AG08395 (cell line): Measurements from ENCODE around the gene PGA5.
"Not testable (repeated sequence)": the region's sequence is repeated elsewhere in the genome, so short reads cannot be mapped to it uniquely, and the experiment has no call there.

Source experiments
- DNase-seq: peaks from one replicate; pipeline ENCODE4 v3.0.0; 2012; ENCODE audit warnings: mixed read lengths, low spot score

Gene PGA5

DNA sequence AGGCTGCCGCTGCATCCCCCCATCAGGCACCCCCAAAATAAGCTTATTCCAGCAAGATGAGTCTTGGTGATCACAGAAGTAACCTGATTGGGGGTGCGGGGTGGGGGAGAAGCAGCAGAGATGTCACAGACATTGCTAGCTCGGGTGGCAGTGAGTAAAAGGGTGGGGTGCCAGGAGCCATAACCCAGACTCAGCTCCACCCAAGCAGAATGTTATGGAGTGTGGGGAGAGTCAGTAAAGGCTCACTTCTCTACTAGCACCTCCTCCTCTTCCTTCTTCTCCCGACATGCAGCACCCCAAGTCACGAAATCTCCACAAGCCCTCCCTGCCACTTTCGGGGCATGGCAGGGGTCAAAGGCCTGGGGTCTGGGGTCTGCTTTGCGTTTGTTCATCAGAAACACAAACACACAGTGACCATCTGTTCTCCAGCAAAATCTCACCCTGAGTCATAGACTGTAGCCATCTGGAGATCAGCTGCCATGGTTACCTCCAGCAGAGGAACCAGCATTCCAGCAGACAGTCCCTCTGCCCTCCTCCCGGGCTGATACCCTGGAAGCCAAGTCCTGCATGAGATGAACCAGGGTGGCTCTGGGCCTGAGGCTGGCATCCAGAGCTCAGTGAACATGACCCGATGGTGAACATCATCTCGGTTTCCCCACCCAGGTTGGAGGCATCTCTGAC lies 14.4 kb upstream of the PGA5 start:
- DNase-seq: not testable (repeated sequence)

DNA sequence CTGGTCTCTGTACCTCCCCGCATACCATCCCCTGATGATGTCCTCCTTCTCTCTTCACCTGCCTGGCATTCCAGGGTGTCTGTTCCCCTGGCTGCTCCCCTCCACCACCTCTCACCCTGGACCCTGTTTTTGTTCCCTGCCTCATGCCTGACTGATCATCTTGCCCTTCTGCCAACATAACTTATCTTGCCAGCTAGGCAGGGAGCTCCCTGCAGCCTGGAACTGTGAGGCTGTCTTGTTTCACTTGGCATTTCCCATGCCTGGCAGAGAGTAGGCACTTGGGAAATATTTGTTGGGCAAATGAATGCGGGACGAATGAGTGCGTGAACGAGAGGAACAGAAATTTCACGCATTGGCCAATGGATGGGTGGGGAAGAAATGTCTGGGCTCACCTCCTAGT lies 11.5 kb upstream of the PGA5 start:
- not testable (repeated sequence) for DNase-seq

DNA sequence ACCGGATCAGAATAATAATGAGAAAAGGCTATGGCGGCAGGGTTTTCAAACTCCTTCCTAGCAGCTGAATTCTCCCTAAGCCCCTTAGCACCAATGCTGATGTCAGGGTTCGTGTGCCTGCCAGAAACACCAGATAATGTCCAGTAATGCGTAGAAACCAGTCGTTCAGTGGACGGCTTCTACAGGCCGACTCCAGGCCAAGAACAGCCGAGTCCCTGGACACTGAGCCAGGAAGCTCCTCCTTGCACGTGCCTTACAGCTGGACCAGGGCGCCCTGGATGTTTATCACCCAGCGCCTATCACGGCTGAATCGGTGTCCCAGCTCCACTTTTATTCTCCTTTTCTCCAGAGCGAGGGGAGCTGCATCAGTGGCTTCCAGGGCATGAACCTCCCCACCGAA lies 9.9 kb upstream of the PGA5 start:
- DNase-seq: not testable (repeated sequence)

DNA sequence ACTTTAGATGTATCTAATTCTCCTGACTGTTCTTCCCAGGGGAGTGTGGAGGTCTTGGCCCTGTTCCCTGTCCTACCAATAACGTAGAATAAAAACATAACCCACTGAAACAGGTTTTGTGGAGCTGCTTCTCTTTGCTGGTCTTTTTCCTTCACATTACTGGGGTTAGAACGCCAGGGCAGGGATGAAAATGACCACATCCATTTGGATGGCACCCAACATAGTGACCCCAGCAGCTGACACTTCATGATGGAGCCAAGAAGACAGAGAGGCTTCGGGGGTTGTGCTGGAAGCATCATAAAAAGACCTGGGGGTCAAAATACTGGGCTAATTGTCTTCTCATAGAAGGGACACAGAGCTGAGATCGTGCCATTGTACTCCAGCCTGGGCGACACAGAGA lies 9.4 kb upstream of the PGA5 start:
- not testable (repeated sequence) for DNase-seq

DNA sequence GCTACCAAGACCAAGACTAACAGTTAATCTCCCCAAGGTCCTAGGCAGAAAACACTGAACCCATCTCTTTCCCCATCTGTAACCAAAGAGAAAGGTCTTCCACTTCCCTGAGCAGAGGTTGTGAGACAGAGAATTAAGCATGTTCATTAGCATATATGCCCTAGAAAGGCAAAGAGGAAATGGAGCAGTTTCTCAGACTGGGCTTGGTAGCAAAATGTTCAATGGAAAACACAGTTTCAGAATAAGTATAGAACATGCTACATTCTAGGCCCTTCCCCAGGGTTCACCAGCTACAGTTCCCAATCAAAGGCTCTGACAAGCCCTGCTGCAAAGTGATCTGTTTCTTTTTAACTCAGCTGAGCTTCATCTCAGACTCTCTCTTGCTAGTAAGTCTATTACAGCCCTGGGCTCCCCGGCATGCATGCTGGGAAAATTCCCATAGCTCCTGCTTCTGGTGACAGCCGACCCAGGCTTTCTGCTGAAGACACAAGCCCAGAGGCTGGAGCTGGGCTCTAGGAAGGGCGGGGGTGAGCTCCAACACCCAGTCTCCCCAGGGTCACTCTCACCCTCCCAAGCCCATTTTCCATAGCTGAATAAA lies 8.3 kb upstream of the PGA5 start:
- DNase-seq: not testable (repeated sequence)

DNA sequence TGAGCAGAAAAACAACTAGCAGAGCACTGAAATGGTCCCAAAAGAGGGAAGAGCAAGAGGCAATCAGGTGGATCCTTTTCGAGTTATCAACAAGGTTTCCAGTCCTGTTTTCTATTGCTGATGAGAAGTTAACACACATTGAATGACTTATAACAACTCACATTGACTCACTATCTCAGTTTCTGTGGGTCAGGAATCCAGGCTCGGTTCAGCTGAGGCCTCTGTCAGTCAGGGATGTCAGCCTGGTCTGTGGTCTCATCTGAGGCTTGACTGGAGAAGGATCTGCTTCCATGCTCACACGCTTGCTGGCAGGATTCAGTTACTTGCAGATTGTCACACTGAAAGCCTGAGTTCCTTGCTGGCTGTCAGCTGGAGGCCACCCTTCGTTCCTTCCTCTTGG lies 3.8 kb upstream of the PGA5 start:
- not testable (repeated sequence) for DNase-seq

DNA sequence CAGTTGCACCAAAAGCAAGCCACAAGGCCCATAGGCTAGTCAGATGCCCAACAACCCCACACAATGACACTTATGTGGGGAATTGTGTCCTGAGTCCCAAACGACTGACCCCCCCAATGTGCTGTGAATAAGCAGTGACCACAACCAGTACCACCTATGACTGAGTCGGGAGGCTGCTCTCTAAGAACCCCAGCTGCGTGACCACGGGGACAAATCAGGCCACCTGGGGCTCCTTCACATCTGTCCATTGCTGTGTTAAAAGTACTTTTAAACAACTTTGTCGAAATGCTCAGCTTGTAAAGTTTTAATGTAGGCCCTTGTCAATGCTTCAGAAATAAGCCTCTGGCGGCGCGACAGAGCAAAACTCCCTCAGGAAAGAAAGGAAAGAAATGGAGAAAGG lies 687 bp upstream of the PGA5 start:
- DNase-seq: not testable (repeated sequence)

DNA sequence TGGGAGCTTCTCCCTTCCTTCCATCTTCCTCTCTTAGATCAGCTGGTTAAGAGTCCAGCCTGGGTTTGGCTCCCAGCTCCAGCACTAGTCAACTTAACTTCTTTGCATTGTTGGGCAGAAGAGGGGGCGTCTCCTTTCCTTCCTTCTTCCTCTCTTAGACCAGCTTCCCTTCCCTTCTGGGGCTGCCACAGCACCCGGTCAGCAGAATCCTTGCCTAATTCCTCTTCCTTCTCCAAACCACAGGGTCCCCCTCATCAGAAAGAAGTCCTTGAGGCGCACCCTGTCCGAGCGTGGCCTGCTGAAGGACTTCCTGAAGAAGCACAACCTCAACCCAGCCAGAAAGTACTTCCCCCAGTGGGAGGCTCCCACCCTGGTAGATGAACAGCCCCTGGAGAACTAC lies 551 bp downstream of the PGA5 start:
- DNase-seq: not testable (repeated sequence)

DNA sequence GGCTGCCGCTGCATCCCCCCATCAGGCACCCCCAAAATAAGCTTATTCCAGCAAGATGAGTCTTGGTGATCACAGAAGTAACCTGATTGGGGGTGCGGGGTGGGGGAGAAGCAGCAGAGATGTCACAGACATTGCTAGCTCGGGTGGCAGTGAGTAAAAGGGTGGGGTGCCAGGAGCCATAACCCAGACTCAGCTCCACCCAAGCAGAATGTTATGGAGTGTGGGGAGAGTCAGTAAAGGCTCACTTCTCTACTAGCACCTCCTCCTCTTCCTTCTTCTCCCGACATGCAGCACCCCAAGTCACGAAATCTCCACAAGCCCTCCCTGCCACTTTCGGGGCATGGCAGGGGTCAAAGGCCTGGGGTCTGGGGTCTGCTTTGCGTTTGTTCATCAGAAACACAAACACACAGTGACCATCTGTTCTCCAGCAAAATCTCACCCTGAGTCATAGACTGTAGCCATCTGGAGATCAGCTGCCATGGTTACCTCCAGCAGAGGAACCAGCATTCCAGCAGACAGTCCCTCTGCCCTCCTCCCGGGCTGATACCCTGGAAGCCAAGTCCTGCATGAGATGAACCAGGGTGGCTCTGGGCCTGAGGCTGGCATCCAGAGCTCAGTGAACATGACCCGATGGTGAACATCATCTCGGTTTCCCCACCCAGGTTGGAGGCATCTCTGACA lies 4.4 kb downstream of the PGA5 start:
- not testable (repeated sequence) for DNase-seq

DNA sequence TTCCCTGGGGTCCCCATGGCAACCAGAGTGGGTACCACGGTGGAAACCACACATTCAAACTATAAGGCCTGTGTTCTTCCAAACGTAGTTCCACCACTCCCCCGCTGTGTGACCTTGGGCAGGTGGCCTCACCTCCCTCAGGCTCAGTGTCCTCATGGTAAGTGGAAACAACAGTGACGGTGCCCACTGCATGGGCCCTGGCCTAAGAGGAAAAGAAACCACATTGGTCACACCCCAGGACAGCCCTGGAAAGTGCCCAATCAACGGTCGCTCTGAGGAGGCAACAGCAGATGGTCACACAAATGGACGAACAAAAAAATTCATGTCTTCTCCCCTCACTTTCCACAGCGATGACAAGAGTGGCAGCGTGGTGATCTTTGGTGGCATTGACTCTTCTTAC lies 7.1 kb downstream of the PGA5 start:
- DNase-seq: not testable (repeated sequence)

DNA sequence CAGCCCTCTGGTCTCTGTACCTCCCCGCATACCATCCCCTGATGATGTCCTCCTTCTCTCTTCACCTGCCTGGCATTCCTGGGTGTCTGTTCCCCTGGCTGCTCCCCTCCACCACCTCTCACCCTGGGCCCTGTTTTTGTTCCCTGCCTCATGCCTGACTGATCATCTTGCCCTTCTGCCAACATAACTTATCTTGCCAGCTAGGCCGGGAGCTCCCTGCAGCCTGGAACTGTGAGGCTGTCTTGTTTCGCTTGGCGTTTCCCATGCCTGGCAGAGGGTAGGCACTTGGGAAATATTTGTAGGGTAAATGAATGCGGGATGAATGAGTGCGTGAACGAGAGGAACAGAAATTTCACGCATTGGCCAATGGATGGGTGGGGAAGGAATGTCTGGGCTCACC lies 8.2 kb downstream of the PGA5 start:
- DNase-seq: not testable (repeated sequence)

DNA sequence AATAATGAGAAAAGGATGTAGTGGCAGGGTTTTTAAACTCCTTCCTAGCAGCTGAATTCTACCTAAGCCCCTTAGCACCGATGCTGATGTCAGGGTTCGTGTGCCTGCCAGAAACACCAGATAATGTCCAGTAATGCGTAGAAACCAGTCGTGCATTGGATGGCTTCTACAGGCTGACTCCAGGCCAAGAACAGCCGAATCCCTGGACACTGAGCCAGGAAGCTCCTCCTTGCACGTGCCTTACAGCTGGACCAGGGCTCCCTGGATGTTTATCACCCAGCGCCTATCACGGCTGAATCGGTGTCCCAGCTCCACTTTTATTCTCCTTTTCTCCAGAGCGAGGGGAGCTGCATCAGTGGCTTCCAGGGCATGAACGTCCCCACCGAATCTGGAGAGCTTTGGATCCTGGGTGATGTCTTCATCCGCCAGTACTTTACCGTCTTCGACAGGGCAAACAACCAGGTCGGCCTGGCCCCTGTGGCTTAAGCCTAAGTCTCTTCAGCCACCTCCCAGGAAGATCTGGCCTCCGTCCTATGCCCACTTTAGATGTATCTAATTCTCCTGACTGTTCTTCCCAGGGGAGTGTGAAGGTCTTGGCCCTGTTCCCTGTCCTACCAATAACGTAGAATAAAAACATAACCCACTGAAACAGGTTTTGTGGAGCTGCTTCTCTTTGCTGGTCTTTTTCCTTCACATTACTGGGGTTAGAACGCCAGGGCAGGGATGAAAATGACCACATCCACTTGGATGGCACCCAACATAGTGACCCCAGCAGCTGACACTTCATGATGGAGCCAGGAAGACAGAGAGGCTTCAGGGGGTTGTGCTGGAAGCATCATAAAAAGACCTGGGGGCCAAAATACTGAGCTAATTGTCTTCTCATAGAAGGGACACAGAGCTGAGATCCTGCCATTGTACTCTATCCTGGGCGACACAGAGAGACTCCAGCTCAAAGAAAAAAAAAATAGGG lies 10.1 kb downstream of the PGA5 start:
- not testable (repeated sequence) for DNase-seq

DNA sequence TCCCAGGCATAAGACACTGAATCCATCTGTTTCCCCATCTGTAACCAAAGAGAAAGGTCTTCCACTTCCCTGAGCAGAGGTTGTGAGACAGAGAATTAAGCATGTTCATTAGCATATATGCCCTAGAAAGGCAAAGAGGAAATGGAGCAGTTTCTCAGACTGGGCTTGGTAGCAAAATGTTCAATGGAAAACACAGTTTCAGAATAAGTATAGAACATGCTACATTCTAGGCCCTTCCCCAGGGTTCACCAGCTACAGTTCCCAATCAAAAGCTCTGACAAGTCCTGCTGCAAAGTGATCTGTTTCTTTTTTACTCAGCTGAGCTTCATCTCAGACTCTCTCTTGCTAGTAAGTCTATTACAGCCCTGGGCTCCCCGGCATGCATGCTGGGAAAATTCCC lies 11.4 kb downstream of the PGA5 start:
- not testable (repeated sequence) for DNase-seq

DNA sequence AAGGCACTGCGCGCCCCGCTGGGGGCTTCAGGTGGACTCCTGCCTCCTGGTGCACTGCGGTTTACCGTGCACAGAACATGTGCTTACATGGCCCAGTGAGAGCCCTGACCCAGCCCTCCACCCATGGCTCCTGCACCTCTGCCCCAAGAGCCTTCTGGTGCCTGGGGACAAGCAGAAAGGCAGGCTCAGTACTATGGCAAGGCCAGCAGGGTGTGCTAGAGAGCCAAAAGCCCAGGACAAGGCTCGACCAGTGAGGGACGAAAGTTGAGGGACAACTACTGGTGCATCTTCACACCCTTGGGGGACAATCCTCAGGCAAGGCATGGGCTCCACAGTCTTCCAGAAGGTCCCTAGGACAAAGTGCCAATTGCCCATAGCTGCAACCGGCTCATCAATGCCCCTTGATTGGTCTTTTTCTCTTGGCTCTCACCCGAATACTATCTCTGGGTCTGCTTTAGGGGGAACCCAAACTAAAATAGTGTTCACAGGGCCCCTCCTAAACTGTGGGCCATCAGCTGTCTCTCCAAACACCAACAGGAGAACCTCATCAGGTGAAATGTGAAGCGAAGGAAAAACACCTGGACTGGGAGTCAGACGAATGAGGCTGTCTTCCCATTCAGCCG lies 13.5 kb downstream of the PGA5 start:
- peak; percentile 88 for DNase-seq

DNA sequence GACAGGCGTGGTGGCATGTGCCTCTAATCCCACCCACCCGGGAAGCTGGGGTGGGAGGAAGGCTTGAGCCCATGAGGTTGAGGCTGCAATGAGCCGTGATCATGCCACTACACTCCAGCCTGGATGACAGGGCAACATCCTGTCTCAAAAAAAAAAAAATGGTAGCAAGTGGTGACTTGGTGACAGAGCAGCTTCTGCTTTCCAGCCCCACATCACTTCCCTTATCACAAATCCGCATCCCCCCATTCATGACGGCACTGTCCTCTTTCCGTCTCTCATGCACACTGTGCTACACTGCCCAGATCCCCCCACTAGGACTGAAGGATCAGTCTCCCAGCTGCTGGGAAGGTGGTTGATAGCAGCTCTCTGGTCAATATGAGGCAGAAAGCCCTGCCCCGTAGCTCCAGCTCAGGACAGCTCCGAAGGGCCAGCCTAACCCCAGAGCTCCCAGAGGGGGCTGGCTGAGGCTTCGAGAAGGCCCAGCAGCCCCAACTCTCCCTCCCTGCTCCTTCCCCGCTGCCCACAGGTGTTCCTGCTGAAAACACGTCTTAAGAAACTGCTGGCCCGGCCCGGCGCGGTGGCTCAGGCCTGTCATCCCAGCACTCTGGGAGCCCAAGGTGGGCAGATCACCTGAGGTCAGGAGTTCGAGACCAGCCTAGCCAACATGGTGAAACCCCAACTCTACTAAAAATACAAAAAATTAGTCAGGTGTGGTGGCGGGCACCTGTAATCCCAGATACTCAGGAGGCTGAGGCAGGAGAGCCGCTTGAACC lies 15.9 kb downstream of the PGA5 start:
- DNase-seq: no peak

DNA sequence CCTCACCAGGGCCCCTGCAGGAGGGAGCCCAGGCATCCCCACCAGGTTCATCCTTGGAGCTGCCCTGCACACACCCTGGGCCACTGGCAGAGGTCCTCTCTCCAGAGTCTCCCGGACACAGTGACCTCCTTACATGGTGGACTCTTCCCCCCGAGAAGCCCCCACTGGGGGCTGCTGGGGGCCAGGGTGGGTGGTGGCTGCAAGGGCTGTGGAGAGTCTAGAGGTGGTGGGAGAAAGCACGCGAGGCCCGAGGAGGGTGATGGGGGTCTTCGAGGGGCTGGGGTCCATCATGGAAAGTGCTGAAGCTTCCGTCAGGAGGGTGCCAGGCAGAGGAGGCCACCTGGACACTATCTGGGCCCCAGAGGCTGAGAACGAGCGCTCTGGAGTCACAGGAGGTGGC lies 17.6 kb downstream of the PGA5 start:
- no peak for DNase-seq

DNA sequence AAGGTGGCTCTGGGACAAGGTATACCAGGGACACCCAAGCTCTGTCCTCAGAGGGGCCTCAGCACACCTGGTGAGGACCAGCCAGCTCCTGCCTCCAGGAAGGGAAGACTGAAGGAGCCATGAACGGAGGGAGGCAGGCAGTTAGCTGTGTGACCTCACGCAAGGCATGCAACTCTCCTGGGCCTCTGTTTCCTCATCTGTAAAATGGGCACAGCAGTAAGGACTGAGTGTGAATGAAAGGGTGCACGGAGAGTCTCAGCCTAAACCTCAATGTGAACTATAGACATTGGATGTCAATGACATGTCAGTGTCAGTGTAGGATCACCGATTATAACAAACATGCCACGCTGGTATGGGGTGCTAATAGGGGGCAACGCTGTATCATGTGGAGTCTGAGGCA lies 18.4 kb downstream of the PGA5 start:
- no peak for DNase-seq

DNA sequence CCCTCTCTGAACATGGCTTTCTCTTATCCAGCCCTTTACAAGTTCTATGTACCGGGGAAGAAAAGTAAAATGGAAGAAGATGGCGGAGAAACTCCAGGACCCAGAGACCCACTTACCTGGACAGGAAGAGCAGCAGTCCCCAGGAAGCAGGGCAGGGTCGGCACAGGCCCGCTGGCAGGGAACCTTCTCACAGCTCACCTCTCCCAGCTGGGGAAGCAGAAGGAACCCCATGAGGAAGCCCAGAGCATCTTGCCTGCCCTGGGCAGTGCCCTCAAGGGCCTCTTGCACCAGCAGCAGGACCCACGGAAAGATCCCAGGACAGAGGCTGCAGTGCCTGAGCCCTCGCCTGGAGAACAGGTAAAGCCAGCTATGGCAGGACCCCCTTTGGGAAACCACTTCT lies 23.4 kb downstream of the PGA5 start:
- no peak for DNase-seq

DNA sequence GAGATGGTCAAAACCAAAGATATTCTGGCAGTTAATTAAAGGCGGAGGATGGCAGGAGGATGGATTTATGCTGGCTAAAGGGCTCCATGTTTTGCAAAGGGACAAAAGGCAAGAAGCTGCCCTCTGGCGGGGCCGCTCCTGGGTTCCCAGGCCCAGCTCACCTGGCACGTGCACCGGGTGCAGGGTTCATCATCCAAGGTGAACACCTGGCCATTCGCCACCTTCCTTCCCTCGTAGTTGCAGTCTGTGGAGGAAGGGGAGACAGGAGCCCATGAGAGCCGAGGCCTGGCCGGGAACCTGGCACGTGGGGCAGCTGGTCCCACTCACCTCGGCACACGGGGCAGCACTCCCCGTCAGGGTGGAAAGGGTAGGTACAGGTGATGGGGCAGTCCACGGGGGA lies 23.8 kb downstream of the PGA5 start:
- no peak for DNase-seq

DNA sequence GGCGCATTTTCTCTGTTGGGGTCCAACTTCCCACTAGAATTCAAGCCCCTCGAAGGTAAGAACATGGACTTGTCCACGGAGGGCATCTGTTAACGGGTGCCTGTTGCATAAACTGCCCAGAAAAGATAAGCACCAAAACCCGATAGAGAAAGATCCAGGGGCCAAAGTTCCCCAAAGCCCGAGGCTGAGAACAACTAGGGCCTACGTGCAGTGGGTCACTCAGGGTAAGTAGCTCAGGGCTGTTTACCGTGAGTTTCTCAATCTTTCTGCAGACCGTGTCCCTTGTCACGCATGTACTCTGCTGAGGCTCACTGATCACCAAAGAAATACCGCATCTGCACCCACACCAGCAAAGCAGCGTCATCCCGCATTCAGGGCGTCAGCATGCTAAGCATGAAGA lies 24.4 kb downstream of the PGA5 start:
- DNase-seq: no peak

DNA sequence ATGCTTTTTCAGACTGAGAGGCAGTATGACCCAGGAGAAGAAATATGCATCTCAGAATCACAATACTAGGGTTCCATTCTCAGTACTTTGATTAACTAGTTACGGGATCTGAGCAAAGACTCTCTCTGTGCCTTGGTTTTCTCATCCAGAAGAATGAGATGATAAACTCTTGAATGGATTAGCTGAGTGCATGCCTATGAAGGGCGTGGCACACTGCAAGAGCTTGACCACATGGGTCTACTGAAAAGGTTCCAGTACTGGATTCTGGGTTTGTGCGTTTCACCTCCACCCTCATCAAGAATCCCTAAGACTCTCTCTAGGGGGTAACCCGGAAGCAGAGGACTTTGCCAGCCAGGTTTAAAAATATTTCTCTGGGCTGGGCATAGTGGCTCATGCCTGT lies 25.6 kb downstream of the PGA5 start:
- peak; percentile 47 for DNase-seq
